ENCODE data around the gene PREX1. TPM values are rescaled to one million over a fixed set of nuclear protein-coding genes. Genes with fewer than 3 reads are reported as not detected.

Gene PREX1
- polyA plus RNA-seq, 1 of the 3 experiments (the other 2 are of a cell fraction) = 5.3 TPM

- ChIA-PET POLR2A (no interaction called here), CTCF (interaction anchor here (1.7 kb wide), 1 partner anchor 142 kb away, joined by 7 read pairs; no protein-coding TSS in a partner anchor)
- Histone ChIP-seq H3K4me2 (no peak overlapping the region), H3K27ac (ENCODE audit: low read depth in 2 of 2, low read length in 1 of 2) (no peak overlapping the region), H3K9ac (no peak overlapping the region), H3K4me3 (ENCODE audit: low read depth in 2 of 2, low read length in 1 of 2) (no peak overlapping the region), H3K4me1 (ENCODE audit: control insufficient read depth in 1 of 2, insufficient read depth in 2 of 2, low read depth in 1 of 2, low read length in 1 of 2) (peaks cover 0 to 7% of the 10 kb centered on the region in 2 experiments; a peak in 2 of 4 replicates), H4K20me1 (ENCODE audit: insufficient read depth) (no peaks in the 10 kb centered on the region), H3K27me3 (ENCODE audit: insufficient read depth) (no peaks in the 10 kb centered on the region), H3K9me2 (no peaks in the 10 kb centered on the region), H2AFZ (ENCODE audit: low read depth) (no peak overlapping the region), H3K36me3 (replicated peaks in 1 of 2; ENCODE audit: control insufficient read depth in 1 of 2, insufficient read depth in 2 of 2, low read length in 1 of 2) (no peaks in the 10 kb centered on the region), H3K9me3 (no peaks in the 10 kb centered on the region), H3F3A (replicated peaks; ENCODE audit: insufficient read depth) (no peaks in the 10 kb centered on the region), H3K79me2 (ENCODE audit: insufficient read depth) (no peaks in the 10 kb centered on the region)
- DNase-seq = peak; percentile 48
- no peak for TF ChIP-seq RFX5 (IDR thresholded peaks at IDR 0.05; ENCODE audit: low read length)
- no peak for TF ChIP-seq CHD2 (IDR thresholded peaks at IDR 0.05; ENCODE audit: low read length, partially characterized antibody)
- no peak for TF ChIP-seq TAF1 (IDR thresholded peaks at IDR 0.05; ENCODE audit: borderline replicate concordance, low read depth, low read length)
- no peak for TF ChIP-seq NRF1 (IDR thresholded peaks at IDR 0.05; ENCODE audit: low read depth, low read length)
- TF ChIP-seq MEF2A (IDR thresholded peaks at IDR 0.05; ENCODE audit: borderline replicate concordance, low read depth) = no peak
- no peak for TF ChIP-seq REST (IDR thresholded peaks at IDR 0.05; ENCODE audit: low read depth, low read length)
- no peak for TF ChIP-seq RXRA (IDR thresholded peaks at IDR 0.05; ENCODE audit: borderline replicate concordance, low read depth)
- no peak for TF ChIP-seq PBX3 (IDR thresholded peaks at IDR 0.05)
- WGBS (ENCODE audit: low lambda C conversion rate) = 70% methylated on average over 11 of the region's 12 CpGs
Observed at GRCh38 chr20:48799328-48800105, 28.3 kb downstream of the PREX1 start.

GRCh38 chr20:48797850-48798747, 29.7 kb downstream of the PREX1 start:
- WGBS (ENCODE audit: low lambda C conversion rate) = 87% methylated on average over 11 of the region's 11 CpGs
- Histone ChIP-seq H3K36me3 (replicated peaks in 1 of 2; ENCODE audit: control insufficient read depth in 1 of 2, insufficient read depth in 2 of 2, low read length in 1 of 2) (no peaks in the 10 kb centered on the region), H3K4me3 (ENCODE audit: low read depth in 2 of 2, low read length in 1 of 2) (no peak overlapping the region), H3K4me2 (no peak overlapping the region), H3K79me2 (ENCODE audit: insufficient read depth) (no peaks in the 10 kb centered on the region), H3K4me1 (ENCODE audit: control insufficient read depth in 1 of 2, insufficient read depth in 2 of 2, low read depth in 1 of 2, low read length in 1 of 2) (peaks cover 0 to 7% of the 10 kb centered on the region in 2 experiments; a peak in 2 of 4 replicates), H4K20me1 (ENCODE audit: insufficient read depth) (no peaks in the 10 kb centered on the region), H3K9me3 (no peaks in the 10 kb centered on the region), H3K27ac (ENCODE audit: low read depth in 2 of 2, low read length in 1 of 2) (no peak overlapping the region), H3K9ac (no peak overlapping the region), H3K9me2 (no peaks in the 10 kb centered on the region), H3K27me3 (ENCODE audit: insufficient read depth) (no peaks in the 10 kb centered on the region), H3F3A (replicated peaks; ENCODE audit: insufficient read depth) (peaks cover 3% of the 10 kb centered on the region), H2AFZ (ENCODE audit: low read depth) (no peak overlapping the region)
- ChIA-PET CTCF (interaction anchor here (1.4 to 3.3 kb wide), 3 partner anchors 30 to 141 kb away, joined by 4 to 23 read pairs (median 5); partner anchors contain the start of gene PREX1), POLR2A (no interaction called here)
- DNase-seq = no peak
- TF ChIP-seq USF1 (IDR thresholded peaks at IDR 0.05; ENCODE audit: borderline replicate concordance, low read depth) (no peak), MEF2A (IDR thresholded peaks at IDR 0.05; ENCODE audit: borderline replicate concordance, low read depth) (no peak), GABPA (IDR thresholded peaks at IDR 0.05; ENCODE audit: low read depth) (no peak), SMC3 (IDR thresholded peaks at IDR 0.05; ENCODE audit: low read depth, low read length) (no peak), TAF1 (IDR thresholded peaks at IDR 0.05; ENCODE audit: borderline replicate concordance, low read depth, low read length) (no peak), SIN3A (IDR thresholded peaks at IDR 0.05; ENCODE audit: borderline replicate concordance, low read depth, low read length) (no peak), GATA2 (CRISPR knock-in tag; IDR thresholded peaks at IDR 0.05) (no peak), FOSL2 (IDR thresholded peaks at IDR 0.05; ENCODE audit: borderline replicate concordance, low read depth) (no peak), IRF3 (IDR thresholded peaks at IDR 0.05; ENCODE audit: low read depth, low read length) (no peak), FOXJ3 (CRISPR knock-in tag; IDR thresholded peaks at IDR 0.05) (no peak)
